ENCODE results near the gene NRG2. TPM values are rescaled to one million over a fixed set of nuclear protein-coding genes. Genes with fewer than 3 reads are reported as not detected.

The NRG2 gene
- total and polyA plus RNA-seq, 4 experiments from 2014 or later = 0.11 to 0.17 (median 0.15) TPM; not detected in 1

DNA sequence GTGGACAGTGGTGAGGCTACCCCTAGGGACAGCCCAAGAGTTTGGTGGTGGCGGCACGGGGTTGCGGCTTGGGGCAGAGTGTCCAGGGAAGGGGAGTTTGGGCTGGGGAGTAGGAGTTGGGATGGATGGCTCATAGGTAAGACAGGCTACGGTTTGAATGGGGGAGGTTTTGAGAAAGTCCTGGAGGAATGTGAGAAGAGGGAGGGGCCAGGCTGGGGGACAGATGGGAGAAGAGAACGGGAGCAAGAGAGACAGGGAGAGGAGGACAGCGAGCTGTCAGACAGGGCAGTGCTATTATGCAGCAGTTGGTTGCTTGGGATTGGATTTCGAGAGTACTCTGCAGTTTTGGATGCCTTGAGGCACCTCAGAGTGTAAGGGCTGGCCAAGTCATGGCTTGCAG lies 223.0 kb downstream of the NRG2 start:
- POLR2A ChIA-PET (ENCODE audit: partially characterized antibody) = no interaction called here
- CTCF ChIA-PET (ENCODE audit: partially characterized antibody) = no interaction called here
- Mint-ChIP-seq H3K36me3 (peaks cover 0 to 10% of the 10 kb centered on the region in 2 donors), H3K4me1 (no peaks in the 10 kb centered on the region), H3K4me3 (no peak overlapping the region), H3K27ac (no peak overlapping the region), H3K9me3 (peaks cover 2 to 17% (median 13%) of the 10 kb centered on the region in 8 donors), H3K27me3 (peaks cover 14 to 25% of the 10 kb centered on the region in 2 donors)
- Histone ChIP-seq H3K36me3 (ENCODE audit: insufficient read depth, low read length) (no peaks in the 10 kb centered on the region), H3K27me3 (ENCODE audit: insufficient read depth, low read length) (no peaks in the 10 kb centered on the region), H3K4me1 (ENCODE audit: insufficient read depth, low read length) (no peaks in the 10 kb centered on the region), H3K27ac (ENCODE audit: low read depth, low read length) (no peak overlapping the region), H3K4me3 (ENCODE audit: low read length in 2 of 2) (no peak overlapping the region), H3K9me3 (ENCODE audit: control insufficient read depth in 1 of 2, low read length in 2 of 2) (no peaks in the 10 kb centered on the region)
- intact Hi-C loops (cut with micrococcal nuclease) = no loop called here
- no peak for DNase-seq

DNA sequence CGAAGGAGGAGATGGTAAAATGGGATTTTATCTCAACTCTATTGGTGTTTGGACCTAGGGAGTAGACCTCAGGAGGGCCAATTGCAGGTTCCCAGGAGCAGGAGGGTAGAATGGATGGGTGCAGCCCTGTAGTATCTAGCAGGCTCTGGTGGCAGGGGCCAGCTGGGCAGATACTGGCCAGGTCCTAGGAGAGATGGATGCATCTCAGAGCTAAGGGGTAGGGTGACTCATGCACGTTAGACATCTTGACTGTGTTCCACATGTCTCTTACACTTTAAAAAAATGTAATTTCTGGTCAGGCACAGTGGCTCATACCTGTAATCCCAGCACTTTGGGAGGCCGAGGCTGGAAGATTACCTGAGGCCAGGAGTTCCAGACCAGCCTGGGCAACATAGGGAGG lies 225.1 kb downstream of the NRG2 start:
- Histone ChIP-seq H3K4me1 (ENCODE audit: insufficient read depth, low read length) (no peaks in the 10 kb centered on the region), H3K4me3 (ENCODE audit: low read length in 2 of 2) (no peak overlapping the region), H3K9me3 (ENCODE audit: control insufficient read depth in 1 of 2, low read length in 2 of 2) (no peaks in the 10 kb centered on the region), H3K27ac (ENCODE audit: low read depth, low read length) (no peak overlapping the region), H3K27me3 (ENCODE audit: insufficient read depth, low read length) (no peaks in the 10 kb centered on the region), H3K36me3 (ENCODE audit: insufficient read depth, low read length) (no peaks in the 10 kb centered on the region)
- CTCF ChIA-PET (ENCODE audit: partially characterized antibody) = no interaction called here
- intact Hi-C loops (cut with micrococcal nuclease) = no loop called here
- no peak for DNase-seq
- Mint-ChIP-seq H3K4me1 (no peaks in the 10 kb centered on the region), H3K9me3 (peaks cover 2 to 17% (median 13%) of the 10 kb centered on the region in 8 donors), H3K36me3 (peaks cover 0 to 10% of the 10 kb centered on the region in 2 donors), H3K4me3 (no peak overlapping the region), H3K27me3 (peaks cover 13 to 20% of the 10 kb centered on the region in 2 donors), H3K27ac (no peak overlapping the region)
- POLR2A ChIA-PET (ENCODE audit: partially characterized antibody) = no interaction called here

DNA sequence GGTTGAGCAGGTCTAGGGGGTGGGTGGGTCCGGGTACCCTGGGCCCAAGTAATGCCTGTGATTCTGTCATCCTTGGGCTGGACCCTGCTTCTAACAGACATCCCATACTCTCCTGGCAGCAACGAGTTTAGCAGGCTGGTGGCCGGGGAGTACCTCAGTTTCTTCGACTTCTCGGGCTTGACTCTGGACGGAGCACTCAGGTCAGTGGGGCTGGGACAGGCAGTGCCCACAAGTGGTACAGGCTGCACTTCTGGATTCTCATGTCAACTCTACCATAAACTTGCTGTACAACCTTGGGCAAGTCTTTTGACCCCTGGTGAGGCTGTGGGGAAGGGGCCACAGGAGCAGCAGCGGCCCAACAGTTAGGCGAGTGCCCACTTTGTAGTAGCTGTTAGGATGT lies 225.7 kb downstream of the NRG2 start:
- DNase-seq = no peak
- Mint-ChIP-seq H3K9me3 (peaks cover 2 to 17% (median 13%) of the 10 kb centered on the region in 8 donors), H3K27me3 (peaks cover 13 to 20% of the 10 kb centered on the region in 2 donors), H3K36me3 (peaks cover 0 to 10% of the 10 kb centered on the region in 2 donors), H3K4me3 (no peak overlapping the region), H3K27ac (no peak overlapping the region), H3K4me1 (no peaks in the 10 kb centered on the region)
- no peaks in the 10 kb centered on the region for H3K9me3 ChIP-seq (ENCODE audit: control insufficient read depth in 1 of 2, low read length in 2 of 2)
- intact Hi-C loops (cut with micrococcal nuclease) = no loop called here
- POLR2A ChIA-PET (ENCODE audit: partially characterized antibody) = no interaction called here
- CTCF ChIA-PET (ENCODE audit: partially characterized antibody) = no interaction called here
- no peak overlapping the region for H3K4me3 ChIP-seq (ENCODE audit: low read length in 2 of 2)
- H3K4me1 ChIP-seq (ENCODE audit: insufficient read depth, low read length) = no peaks in the 10 kb centered on the region
- no peaks in the 10 kb centered on the region for H3K27me3 ChIP-seq (ENCODE audit: insufficient read depth, low read length)
- H3K27ac ChIP-seq (ENCODE audit: low read depth, low read length) = no peak overlapping the region
- no peaks in the 10 kb centered on the region for H3K36me3 ChIP-seq (ENCODE audit: insufficient read depth, low read length)

DNA sequence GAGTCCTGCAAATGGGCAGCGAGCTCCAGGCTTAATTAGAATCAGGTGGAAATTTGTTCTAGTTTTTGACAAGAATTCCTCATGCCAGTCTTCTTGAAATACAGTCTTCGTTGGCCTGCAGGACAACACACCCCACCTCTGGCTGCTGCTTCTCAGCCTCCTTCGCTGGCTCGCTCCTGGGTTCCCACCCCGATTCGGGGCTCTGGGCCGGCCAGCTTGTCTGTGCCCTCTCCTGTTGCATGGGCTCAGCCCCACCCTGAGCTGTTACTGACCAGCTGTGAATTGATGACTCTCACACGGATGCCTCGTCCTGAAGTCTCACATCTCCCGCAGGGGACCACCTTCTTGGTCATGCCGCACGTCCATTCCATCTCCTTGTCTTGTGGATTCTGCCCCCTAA lies 226.5 kb downstream of the NRG2 start:
- peaks cover 13 to 24% of the 10 kb centered on the region in 2 donors for H3K27me3 Mint-ChIP-seq
- no peak overlapping the region for H3K27ac ChIP-seq (ENCODE audit: low read depth, low read length)
- no peaks in the 10 kb centered on the region for H3K9me3 ChIP-seq (ENCODE audit: control insufficient read depth in 1 of 2, low read length in 2 of 2)
- DNase-seq = no peak
- ChIA-PET POLR2A (ENCODE audit: partially characterized antibody) (no interaction called here), CTCF (ENCODE audit: partially characterized antibody) (no interaction called here)
- H3K4me3 Mint-ChIP-seq = no peak overlapping the region
- peaks cover 0 to 10% of the 10 kb centered on the region in 2 donors for H3K36me3 Mint-ChIP-seq
- no peak overlapping the region for H3K4me3 ChIP-seq (ENCODE audit: low read length in 2 of 2)
- no peaks in the 10 kb centered on the region for H3K36me3 ChIP-seq (ENCODE audit: insufficient read depth, low read length)
- no peaks in the 10 kb centered on the region for H3K4me1 Mint-ChIP-seq
- H3K9me3 Mint-ChIP-seq = peaks cover 2 to 17% (median 13%) of the 10 kb centered on the region in 8 donors
- intact Hi-C loops (cut with micrococcal nuclease) = no loop called here
- no peaks in the 10 kb centered on the region for H3K27me3 ChIP-seq (ENCODE audit: insufficient read depth, low read length)
- H3K27ac Mint-ChIP-seq = no peak overlapping the region
- no peaks in the 10 kb centered on the region for H3K4me1 ChIP-seq (ENCODE audit: insufficient read depth, low read length)

DNA sequence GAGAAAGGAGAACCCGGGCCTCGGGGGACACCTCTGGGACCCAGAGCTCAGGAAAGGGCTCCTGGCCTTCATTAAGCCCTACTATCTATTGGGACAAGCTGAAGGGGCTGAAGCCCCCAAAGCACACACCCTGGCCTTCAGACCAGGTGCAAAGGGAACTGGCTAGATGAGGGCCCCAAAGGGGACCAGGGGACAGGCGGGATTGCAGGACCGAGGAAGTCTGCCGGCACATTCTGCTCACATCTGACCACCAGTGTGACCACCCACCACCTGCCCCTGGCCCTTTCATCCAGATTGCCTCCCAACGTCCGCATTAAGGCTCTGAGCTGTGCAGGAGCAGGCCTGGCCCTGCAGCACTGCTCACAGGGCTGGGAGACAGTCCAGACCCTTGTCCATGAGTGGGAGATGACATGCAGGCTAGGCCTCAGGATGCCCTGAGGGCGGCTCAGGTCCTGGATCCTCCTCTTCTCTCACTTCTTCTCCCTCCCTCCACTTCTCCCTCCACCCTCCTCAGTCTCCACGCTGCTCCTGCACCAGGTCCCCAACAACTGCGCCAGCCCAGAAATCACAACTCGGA lies 228.3 kb downstream of the NRG2 start:
- H3K9me3 ChIP-seq (ENCODE audit: control insufficient read depth in 1 of 2, low read length in 2 of 2) = no peaks in the 10 kb centered on the region
- H3K4me1 Mint-ChIP-seq = no peaks in the 10 kb centered on the region
- no peaks in the 10 kb centered on the region for H3K27me3 ChIP-seq (ENCODE audit: insufficient read depth, low read length)
- ChIA-PET CTCF (ENCODE audit: partially characterized antibody) (no interaction called here), POLR2A (ENCODE audit: partially characterized antibody) (no interaction called here)
- DNase-seq = no peak
- H3K4me3 ChIP-seq (ENCODE audit: low read length in 2 of 2) = no peak overlapping the region
- no peak overlapping the region for H3K27ac Mint-ChIP-seq
- no peak overlapping the region for H3K4me3 Mint-ChIP-seq
- H3K27me3 Mint-ChIP-seq = peaks cover 10 to 19% of the 10 kb centered on the region in 2 donors
- H3K9me3 Mint-ChIP-seq = peaks cover 2 to 17% (median 12%) of the 10 kb centered on the region in 8 donors
- H3K36me3 Mint-ChIP-seq = peaks cover 0 to 7% of the 10 kb centered on the region in 2 donors
- no peak overlapping the region for H3K27ac ChIP-seq (ENCODE audit: low read depth, low read length)
- no peaks in the 10 kb centered on the region for H3K36me3 ChIP-seq (ENCODE audit: insufficient read depth, low read length)
- H3K4me1 ChIP-seq (ENCODE audit: insufficient read depth, low read length) = no peaks in the 10 kb centered on the region
- intact Hi-C loops (cut with micrococcal nuclease) = no loop called here

DNA sequence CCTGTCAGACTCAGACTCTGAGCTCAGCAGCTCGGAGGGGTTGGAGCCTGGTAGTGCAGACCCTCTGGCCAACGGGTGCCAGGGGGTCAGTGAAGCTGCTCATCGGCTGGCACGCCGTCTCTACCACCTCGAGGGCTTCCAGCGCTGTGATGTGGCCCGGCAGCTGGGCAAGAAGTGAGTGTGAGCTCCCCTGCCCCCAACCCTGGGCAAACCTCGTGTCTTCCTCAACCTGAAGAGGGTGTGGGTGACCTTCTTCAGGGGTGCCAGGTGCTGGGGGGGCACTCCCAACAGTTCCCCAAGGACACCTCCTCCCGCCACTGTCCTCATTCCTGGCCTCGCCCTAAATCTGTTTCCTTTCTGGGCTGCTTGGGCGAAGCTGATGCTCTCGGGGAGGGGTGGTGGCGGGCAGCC lies 228.9 kb downstream of the NRG2 start:
- no peak for DNase-seq
- peaks cover 2 to 12% (median 8%) of the 10 kb centered on the region in 8 donors for H3K9me3 Mint-ChIP-seq
- Histone ChIP-seq H3K36me3 (ENCODE audit: insufficient read depth, low read length) (no peaks in the 10 kb centered on the region), H3K4me1 (ENCODE audit: insufficient read depth, low read length) (no peaks in the 10 kb centered on the region), H3K27me3 (ENCODE audit: insufficient read depth, low read length) (no peaks in the 10 kb centered on the region), H3K4me3 (ENCODE audit: low read length in 2 of 2) (no peak overlapping the region), H3K9me3 (ENCODE audit: control insufficient read depth in 1 of 2, low read length in 2 of 2) (no peaks in the 10 kb centered on the region), H3K27ac (ENCODE audit: low read depth, low read length) (no peak overlapping the region)
- no peaks in the 10 kb centered on the region for H3K4me1 Mint-ChIP-seq
- H3K4me3 Mint-ChIP-seq = no peak overlapping the region
- peaks cover 10 to 16% of the 10 kb centered on the region in 2 donors for H3K27me3 Mint-ChIP-seq
- CTCF ChIA-PET (ENCODE audit: partially characterized antibody) = no interaction called here
- peaks cover 0 to 7% of the 10 kb centered on the region in 2 donors for H3K36me3 Mint-ChIP-seq
- no peak overlapping the region for H3K27ac Mint-ChIP-seq
- POLR2A ChIA-PET (ENCODE audit: partially characterized antibody) = no interaction called here
- intact Hi-C loops (cut with micrococcal nuclease) = no loop called here

DNA sequence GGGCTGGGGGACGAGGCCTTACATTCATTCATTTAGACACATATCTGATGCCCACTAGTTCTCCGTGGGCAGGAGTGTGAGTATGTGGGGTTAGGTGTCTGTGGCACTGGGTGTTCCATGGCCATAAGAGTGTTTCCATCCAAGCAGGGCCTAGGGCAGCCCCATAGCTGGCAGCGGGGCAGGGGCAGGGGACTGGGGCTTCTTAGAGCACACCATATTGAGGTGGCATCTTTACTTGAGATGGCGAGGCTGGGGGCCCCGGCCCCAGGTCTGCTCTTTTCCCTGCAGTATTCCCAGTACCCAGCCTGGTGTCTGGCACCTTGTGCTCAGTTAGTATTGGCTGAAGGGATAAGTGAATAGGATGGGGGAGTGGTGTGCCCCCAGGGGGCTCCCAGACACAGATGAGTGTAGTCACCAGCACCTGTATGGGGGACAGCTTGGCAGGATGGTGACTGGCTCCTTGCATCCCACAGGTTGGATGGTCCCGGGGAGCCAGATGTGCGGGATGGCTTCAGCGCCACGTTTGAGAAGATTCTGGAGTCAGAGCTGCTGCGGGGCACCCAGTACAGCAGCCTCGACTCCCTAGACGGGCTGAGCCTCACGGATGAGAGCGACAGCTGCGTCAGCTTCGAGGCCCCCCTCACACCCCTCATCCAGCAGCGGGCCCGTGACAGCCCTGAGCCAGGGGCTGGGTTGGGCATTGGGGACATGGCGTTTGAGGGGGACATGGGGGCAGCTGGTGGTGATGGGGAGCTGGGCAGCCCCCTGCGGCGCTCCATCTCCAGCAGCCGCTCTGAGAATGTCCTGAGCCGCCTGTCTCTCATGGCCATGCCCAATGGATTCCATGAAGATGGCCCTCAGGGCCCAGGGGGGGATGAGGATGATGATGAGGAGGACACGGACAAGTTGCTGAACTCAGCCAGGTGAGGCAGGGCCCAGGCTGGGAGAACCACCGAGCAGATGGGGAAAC lies 230.0 kb downstream of the NRG2 start:
- no peaks in the 10 kb centered on the region for H3K36me3 ChIP-seq (ENCODE audit: insufficient read depth, low read length)
- no peak overlapping the region for H3K4me3 ChIP-seq (ENCODE audit: low read length in 2 of 2)
- DNase-seq = no peak
- no peak overlapping the region for H3K27ac Mint-ChIP-seq
- ChIA-PET CTCF (ENCODE audit: partially characterized antibody) (no interaction called here), POLR2A (ENCODE audit: partially characterized antibody) (no interaction called here)
- no peaks in the 10 kb centered on the region for H3K27me3 ChIP-seq (ENCODE audit: insufficient read depth, low read length)
- intact Hi-C loops (cut with micrococcal nuclease) = no loop called here
- no peaks in the 10 kb centered on the region for H3K4me1 ChIP-seq (ENCODE audit: insufficient read depth, low read length)
- no peak overlapping the region for H3K27ac ChIP-seq (ENCODE audit: low read depth, low read length)
- H3K9me3 Mint-ChIP-seq = peaks cover 0 to 4% (median 0%) of the 10 kb centered on the region in 8 donors
- H3K27me3 Mint-ChIP-seq = peaks cover 14 to 15% of the 10 kb centered on the region in 2 donors
- H3K36me3 Mint-ChIP-seq = no peaks in the 10 kb centered on the region
- H3K4me3 Mint-ChIP-seq = no peak overlapping the region
- no peaks in the 10 kb centered on the region for H3K4me1 Mint-ChIP-seq
- no peaks in the 10 kb centered on the region for H3K9me3 ChIP-seq (ENCODE audit: control insufficient read depth in 1 of 2, low read length in 2 of 2)
